ENCODE data around the gene WLS.
"Not testable (repeated sequence)": the region's sequence is repeated elsewhere in the genome, so short reads cannot be mapped to it uniquely, and the experiment has no call there.

Gene WLS

DNA sequence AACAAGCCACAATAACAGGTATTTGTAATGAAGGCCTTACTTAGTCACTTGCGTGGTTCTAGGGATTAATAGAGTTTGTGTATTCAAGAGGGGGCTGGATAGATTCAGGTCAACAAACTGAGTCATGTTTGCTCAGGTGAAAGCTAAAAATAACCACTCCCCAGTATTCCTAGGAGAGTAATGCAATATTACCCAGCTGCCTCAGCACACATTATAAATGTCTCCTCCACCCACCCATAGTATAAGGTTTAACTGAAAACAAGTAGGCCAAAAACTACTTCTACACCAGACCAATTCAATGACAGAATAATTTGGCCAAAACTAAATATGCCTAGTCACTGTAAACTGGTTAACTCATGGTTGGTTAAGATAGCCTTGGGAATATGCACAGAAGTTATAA is 34.4 kb downstream of the WLS start:
- DNase-seq, result no peak

DNA sequence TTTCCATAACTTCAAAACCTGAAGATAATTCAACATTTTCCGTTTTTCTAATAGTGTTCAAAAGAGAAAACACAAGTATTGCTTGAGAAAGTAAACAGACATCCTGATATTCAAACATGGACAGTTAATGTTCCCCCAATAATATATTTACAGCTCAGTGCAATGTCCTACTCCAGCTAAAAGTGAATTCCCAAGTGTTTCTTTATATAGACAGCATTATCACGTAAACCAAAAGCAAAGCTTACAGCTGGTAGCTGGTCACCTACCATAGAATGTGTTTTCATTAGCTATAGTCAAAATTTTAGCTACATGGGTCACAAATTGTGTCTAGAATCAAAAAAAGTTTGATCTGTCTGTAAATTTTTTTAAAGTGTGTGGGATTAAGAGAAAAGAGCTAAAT is 34.9 kb downstream of the WLS start:
- DNase-seq, result no peak

DNA sequence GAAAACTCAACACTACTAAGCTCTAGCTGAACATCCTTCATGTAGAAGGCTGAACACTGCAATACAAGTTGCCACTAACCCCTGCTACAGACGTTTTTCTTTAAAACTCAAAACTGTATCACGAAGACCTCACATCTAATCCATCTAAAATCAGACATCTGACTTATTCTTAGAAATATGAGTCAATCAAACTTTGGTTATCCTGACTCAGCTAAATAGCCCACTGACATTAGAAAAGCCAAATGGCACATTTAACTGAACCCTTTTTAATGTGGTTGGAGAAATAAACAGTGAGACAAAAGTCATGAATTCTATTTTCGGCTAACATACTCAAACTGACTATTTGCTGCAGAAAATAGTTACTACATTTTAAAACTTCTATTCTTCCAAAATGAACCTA is 35.6 kb downstream of the WLS start:
- no peak for DNase-seq

DNA sequence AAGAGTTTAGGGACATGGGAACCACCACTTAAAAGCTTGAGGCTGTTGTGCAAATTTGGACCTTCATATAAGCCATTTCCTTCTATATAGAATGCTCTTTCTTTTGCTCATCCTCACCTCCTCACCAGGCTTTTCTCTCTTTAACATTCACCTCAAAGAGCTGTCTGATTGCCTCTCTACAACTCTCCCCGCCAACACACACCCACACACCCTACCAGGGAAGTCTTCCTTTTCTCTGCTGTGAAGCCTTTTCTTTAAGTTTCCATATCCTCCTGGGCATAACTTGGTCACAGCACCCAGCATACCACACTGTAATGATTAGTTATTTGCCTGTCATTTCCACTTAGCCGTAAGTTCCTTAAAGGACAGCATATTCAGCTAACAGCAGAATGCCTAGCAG is 40.6 kb downstream of the WLS start:
- no peak for DNase-seq

DNA sequence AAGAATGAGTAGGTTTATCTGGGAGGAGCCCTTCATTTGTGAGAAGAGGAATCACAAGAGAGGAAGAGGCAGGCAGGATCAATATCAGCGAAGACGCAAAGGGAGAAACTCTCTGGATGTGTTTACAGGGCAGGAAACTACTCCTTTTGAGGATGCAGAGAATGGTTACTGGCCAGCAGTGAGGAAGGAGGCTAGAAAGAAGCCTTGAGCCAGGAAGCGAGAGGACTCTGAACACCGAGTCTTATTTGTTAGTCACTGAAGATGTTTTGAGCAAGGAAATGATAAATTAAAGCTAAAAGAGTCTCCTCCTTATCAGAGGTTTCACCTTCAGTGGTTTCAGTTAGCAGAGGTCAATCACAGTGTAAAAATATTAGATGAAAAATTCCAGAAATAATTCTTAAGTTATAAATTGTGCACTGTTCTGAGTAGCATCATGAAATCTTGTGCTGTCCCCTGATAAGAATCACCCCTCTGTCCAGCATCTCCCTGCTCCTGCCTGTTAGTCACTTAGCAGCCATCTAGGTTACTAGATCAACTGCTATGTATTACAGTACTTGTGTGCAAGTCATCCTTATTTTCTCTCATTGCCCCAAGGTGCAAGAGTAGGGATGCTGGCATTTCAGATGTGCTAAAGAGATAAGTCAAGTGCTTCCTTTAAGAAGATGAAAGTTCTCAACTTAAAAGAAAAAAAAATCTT is 43.5 kb downstream of the WLS start:
- DNase-seq, result no peak

DNA sequence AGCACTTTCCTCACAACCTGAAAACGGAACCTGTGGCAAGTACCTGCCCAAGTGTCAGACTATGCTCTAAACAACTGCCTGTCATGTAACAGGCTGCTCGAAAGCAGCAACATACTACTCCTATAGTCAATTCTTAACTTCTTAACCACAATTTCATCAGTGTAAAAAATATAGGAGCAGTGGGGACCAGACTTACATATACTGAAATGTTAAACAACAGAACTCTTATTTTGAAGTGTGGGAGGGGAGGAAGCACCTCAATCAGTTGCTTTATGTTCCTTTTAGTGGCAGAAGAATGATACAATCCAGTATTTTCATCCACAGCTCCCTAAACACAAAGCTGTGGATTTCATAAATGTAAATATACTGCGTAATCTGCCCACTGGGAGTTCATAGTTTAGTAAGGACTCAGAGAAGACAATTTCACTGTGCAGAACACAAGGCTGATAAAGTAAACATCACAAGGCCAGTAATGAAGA is 44.2 kb downstream of the WLS start:
- no peak for DNase-seq

DNA sequence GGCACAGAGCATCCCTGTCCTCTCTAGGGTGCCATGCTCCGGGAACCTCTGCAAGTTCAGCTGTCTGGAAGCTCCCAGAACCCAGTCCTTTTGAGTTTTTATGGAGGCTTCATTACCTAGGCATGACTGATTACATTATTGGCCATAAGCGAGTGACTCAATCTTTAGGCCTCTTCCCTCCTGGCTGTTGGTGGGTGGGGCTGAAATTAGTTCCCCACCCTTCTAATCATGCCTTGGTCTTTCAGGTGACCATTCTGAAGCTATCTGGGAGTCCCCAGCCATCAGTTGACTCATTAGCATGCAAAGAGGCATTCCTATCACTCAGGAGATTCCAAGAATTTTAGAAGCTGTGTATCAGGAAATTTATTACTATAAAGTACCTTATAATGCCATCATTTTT is 46.6 kb downstream of the WLS start:
- DNase-seq, result no peak

DNA sequence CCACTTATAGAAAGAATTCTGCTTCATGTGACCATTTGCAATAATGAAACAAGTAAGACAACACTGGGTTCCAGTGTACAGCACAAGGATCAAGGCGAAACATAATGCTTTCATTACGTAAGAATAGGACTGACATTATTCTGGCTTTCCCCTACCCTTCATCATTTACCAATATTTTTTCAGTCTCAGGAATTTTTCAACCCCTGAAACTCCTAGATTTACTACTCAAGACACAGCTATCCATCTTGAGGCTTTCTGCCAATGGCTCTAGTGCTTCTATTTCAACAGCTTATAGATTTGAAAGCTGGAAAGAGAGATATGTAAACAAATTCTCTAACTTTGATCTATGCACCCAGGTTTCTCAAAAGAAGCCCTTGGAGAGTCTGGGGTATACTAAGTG is 48.4 kb downstream of the WLS start:
- DNase-seq, result no peak

DNA sequence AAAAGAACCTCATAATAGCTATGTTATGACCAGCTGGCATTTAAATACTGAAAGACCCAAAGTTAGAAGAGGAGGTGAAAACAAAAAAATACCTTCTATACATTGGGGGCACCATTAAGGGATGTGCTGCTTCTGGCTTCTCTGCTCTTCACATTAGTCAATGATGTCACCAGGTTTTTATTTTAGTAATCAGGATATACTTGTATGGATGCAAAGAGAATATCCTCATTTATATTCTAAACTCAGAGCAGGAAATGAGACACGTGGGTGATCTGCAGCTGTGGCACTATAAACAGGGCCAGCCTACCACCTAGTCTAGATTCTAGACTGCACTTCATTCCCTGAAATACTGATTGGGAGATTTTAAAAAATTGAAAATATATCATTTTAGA is 51.2 kb downstream of the WLS start:
- no peak for DNase-seq

DNA sequence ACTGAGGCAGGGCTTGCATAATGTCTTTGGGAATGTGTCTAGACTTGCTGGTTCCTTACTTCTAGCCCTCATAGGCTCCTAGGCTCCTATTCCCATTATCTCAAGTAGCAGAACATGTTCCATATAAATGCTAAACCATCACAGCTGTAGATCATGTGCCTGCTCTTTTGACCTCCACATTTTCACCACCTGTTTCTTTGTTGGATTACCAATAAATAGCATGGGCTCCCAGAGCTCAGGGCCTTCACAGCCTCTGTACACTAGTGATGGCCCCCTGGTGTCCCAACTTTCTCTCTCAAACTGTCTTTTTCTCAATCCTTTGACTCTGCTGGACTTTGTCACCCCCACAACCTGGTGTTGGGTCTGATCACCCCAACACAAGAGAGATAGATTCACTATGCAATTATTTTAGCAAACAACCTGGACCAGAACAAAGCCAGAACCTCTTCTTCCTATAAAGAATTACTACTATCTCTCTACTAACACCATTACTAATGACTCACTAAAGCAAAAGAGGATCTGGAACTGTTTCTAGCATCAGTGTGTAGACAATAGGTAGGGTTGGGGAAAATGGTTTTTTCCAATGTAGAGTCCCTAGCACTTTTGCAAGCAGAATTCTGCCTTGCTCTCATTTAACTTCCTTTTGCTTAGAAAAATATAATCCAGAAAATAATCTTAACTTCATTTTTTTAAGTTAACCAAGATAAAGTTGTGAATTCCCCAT is 51.7 kb downstream of the WLS start:
- no peak for DNase-seq

DNA sequence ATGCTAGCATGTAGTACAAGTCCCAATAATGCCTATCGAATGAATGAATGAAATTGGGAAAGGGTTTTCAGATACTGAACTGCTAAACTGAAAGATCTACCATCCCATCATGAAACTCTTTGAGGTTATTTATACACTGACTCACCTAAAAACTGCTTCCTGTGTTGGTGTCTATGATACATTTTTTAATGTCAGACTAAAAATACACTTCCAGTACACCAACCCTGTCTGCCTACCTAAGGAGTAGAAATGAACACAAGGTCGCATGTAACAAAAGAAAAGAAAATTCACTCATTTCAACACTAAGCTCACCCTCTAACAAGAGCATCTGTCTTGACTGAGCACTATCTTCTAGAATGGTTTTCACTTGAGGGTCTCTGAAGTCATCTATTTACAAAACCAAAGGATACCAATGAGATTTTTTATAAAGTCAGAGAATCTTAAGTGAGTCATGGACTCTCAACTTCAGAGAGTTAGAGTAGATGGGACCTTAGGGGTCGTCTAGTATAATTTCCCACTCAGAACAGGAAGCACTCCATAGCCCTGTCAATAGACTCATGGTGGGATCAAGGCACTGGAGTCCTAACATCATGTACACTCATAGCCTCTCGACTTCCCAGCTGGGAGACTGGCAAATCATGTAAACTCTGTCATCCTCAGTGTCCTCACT is 53.4 kb downstream of the WLS start:
- DNase-seq, result no peak

DNA sequence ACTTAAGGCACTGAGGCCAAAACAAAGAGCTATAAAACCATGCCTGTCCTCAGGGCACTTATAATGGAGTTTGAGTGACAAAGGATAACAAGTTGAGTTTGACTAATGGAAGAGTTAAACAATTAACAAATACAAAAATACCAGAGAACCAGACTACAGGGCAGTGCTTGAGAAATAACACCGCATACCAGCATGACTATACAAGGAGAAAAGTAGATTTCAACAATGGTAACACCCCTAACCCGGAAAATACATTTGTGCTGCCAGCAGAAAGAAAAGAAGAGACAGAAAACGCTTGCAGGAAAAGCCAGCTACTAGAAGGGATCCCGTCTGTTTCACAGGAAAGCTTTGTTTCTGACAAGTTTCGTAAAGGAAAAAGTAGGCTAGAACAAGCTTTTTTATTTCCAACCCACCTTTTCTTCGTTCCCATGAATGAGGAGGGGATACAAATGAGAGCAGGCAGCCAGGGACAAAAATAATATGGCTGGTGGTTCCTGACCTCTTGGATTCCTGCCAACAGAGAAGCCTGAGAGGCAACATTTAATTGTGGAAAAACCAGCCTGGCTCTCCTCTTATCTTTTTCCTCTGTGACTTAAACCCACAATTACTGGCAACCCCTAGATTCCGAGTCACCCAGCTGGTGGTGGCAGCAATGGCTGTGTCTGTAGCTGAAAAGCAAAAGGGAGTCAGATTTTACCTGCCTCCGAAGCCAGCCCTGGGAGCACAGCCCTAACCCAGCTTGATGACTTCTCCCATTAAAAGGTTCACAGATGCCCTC is 56.5 kb downstream of the WLS start:
- no peak for DNase-seq

DNA sequence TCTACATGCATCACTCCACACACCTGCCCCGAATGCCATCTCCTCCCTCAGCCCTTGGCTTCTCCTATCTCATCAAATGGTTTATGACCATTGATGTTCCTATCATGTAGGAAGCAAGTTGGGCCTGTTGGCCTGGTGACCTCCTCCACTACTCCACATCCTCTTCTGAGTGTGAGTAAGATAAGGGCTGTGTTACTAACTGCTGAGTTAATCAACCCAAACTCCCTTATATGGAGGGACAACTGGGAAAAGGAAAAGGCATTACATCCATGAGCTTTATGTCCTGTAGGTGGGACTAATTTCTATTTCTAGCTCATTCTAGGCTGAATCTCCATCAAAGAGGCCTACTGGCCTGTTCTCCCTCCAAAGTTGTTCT is 57.6 kb downstream of the WLS start:
- DNase-seq, result no peak

DNA sequence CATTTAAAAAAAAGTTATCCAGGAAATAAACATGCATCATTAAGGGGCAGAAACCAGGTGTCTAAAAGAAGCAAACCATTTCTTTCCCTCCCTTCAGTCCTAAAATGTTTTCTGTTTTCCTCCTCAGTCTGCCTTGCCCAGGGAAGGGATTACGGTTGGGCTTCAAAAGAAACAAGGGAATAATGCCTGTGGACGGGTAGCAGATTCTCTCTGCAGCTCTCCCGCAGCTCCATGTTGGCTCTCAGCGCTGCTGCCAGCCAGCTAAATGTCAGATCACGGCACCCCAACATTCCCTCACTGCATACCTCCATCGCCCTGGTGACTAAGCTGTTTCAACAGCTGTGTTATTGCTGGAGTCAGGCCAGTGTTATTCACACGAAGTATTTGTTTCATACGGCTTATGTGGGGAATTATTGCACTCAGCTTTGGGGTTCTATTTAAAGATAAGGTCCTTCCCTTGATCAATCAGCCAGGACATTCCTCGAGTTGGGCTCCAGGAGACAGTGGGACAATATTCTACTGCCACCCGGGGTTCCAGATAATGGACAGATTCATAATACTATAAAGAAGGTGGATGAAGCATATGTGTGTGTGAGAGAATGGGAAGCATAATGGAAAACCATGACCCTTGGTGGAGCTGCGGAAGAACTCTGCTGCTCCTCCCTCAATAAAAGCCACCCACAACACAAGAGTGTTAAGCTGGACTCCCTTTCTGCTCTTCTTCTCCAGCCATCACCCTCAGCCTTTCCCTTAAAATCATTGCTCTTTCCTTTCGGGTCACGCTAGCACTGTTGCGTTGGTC is 58.2 kb downstream of the WLS start:
- no peak for DNase-seq

DNA sequence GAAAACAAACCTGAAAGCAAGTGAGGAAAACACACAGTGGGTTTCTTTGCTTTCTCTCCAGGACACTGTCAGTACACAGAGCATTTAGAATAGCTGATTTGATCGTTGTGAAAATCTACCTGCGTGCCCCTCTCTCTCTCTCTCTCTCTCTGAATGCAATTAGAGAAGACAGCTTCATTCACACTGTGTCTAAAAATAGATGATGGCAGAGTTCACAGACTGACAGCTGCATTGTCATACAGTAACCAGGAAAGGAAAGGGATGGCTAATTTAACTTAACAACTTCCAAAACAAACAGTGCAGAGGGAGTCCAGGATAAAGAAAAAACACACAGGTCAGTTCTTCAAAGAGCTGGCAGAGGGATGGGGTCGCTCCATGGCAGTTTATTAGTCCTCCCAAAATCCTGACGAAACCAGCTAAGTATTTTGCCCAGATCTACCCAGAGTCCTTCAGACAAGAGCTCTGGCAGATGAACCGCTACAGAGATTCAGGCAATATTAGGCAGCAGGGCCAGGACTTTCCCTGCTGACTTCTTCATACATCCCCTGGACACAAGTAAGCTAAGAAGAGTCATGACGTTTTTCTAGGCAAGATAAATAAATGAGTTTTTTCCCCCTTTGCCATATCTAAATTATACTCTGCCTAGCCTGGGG is 58.9 kb downstream of the WLS start:
- no peak for DNase-seq

DNA sequence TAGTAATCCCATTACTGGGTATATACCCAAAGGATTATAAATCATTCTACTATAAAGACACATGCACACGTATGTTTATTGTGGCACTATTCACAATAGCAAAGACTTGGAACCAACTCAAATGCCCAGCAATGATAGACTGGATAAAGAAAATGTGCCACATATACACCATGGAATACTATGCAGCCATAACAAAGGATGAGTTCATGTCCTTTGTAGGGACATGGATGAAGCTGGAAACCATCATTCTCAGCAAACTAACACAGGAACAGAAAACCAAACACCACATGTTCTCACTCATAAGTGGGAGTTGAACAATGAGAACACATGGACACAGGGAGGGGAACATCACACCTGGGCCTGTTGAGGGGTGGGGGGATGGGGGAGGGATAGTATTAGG is 60.5 kb downstream of the WLS start:
- DNase-seq, result not testable (repeated sequence)

DNA sequence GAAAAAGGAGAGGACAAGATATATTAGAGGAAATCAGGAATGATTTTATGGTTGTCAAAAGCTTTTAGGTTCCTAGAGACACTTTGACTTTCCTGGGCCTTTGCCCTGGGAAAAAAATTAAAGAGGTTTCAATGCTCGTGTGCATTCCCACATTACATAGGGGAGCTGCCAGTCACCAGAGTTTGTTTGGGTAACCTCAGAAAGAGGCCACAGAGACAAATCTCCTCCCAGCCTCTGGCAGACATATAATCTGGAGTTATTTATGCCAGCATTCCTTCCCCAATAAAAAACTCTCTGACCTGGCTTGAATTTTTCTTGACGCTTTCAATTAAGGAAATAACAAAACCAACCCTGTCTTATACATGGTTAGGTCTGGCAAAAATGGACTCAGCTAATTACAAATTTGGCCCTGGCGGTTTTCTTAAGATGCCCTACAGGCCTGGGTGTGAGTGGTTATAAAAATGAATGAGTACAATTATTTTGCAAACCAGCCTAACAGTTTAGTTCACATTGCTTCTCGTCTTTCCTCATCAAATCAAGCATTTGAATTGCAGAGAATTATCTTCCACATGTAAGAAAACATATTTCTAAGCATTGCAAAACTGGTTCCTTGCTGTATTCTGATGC is 63.7 kb downstream of the WLS start:
- no peak for DNase-seq

DNA sequence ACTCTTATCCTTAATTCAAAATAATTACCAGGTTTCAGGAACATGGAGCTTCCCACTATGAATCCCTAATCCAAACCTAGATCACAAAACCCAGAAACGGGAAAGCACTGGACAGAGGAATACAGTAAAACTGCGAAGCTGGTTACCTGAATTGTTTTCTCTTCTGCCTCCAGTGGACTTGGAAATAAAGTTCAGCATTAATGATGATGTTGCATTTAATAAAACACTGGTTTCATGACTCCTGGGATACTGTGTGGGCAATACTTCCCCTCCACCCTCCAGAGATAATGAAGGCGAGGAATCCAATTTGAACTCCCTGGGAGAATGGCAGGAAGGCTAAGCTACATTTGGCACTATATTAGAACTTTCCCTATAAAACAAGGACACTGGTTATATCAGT is 65.1 kb downstream of the WLS start:
- DNase-seq, result no peak

DNA sequence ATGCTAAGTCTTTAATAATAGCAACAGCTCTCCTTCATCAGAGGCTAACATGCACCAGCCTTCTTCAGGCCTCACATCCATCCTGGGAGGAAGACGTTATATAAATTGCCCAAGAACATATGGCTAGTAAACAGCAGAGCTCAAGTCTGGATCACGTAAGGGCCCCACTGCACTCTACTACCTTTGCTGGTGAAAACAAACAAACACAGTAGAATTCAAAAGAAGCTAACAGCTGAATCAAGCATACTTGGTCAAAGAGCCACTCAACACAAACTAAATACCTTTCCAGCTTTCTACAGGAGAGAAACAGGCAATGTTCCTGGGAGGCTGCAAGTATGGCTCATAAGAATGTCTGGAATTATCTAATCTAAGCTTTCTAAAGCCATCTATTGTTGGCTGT is 66.0 kb downstream of the WLS start:
- DNase-seq, result no peak

DNA sequence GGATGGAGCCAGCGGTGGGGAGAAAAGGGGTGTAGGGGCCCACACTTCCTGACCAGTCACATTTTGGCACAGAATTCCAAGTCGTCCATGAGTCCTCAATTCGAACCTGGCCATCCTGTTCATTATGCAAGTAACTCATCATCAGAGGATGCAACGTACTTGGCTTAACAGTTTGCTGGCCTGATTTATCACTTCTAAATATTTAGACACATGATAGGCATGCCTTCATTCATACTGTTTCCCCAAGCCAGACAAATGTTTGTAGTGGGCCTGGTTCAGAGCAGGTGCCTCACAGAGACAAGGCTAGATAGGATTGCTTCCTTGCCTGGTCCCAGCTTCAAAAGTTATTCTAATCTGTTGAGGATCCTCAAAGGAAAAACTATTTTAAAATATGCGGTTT is 66.7 kb downstream of the WLS start:
- DNase-seq, result no peak

DNA sequence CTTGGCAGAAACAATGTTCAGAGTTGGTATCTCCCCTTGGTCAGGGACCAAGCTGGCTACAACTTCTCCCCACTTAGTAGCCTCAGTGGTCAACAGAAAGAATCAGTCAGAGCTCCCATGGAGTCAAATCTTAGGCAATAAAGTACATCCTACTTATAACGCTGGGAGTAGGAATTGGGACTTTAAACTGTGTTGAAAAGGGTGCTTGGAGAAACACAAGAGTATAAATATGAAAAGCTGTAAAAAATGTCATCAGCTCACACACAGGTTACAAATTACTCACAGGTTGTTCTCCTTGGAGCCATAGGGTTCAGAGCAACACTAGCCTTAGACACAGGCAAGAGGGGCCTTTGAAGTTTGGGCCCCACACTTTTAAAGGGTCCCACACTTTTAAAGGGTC is 67.4 kb downstream of the WLS start:
- no peak for DNase-seq

DNA sequence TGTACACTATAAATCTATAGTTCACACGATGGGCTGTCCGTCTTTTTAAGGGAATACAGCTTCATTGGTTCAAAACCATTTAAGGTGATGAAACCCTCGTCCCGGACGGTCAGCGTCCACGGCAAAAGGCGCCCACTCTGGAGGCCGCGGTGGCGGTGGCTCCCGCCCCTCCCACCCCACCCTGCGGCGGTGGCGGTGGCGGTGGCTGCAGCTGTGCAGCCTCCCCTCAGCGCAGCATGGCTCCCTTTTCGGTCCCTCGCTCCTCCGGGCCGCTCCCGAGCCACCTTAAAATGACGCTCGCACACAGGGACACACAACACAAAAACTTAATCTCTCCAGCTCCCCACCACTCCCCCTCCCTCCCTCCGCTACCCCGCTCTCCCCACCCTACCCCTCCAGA is 69.1 kb downstream of the WLS start:
- no peak for DNase-seq

All from stimulated activated CD4-positive, alpha-beta T cell treated with anti-CD3 and anti-CD28 coated beads, Interleukin-4, amount 100 ng/mL, for 24 hours (primary cell).